RPMI8226 (cell line): Measurements from ENCODE around the gene NOP56.

Experiments used
- DNase-seq: peaks from one replicate; pipeline ENCODE4 v3.0.0-alpha.2; 2015

Gene NOP56

DNA sequence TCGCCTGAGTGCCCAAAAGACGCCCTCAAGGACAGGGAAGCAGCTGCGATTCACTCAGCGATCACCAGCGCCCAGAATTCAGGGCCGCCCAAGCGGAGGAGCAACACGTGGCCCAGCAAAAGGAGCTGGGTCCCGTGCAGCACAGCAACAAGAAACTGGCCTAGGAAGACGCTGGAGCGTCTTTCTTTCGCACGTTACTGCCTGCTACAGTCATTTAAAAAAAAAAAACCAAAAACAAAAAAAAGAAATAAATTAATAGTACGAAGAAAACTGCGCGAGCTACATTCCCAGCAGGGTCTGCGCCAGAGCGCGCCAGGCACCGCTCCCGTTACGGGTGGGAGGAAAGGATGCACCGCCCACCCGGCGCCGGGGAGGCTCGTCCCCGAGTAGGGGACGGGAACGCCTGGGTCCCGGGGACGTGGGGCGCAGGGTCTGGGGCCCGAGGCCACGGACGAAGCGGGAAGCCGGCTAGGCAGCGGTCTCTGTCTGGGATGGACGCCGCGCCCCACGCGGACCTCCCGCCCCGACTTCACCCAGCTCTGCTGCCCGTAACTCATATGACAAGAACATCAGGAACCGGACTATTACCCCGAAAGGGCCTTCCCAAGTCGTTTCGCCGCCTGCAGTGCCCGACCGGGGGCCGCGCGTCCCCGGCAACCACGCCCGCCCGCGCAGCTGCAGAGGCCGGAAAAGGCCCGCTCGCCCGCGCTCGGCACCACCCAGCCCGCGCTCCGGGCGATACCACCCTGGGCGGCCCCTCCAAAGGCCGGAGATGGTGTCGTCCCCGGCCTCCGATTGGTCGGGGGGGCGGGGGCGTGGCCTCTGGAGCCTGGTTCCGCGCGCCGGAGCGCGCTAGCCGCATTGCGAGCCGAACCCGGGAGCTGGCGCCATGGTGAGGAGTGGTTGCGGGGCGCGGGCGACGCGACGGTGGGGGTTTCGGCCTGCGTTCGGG, at the start of gene NOP56:
Gene NOP56, plus strand, starts transcription at position 861 of the 952 bp plus-strand sequence. Its CDS starts 29 bp downstream, at position 890.
- DNase-seq = peak; percentile 96

- DNase-seq = no peak
Observed at GRCh38 chr20:2602746-2603145, 49.7 kb upstream of the NOP56 start.

- no peak for DNase-seq
Observed at GRCh38 chr20:2603816-2604505, 48.5 kb upstream of the NOP56 start.

DNA sequence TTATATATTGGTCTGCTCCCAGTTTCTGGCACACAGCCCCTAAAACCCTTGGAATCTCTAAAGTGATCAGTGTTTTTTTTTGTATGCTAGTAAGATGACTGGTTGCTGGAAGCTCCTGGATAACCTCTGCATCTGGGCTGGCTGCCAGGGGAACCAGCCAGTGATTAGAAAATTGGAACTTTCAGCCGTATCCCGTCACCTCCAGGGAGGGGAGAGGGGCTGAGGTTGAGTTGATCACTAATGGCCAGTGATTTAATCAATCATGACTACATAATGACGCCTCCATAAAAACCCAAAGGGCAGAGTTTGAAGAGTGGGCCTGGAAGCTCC, 48.0 kb upstream of the NOP56 start:
- DNase-seq = no peak

GRCh38 chr20:2606507-2607006, 45.9 kb upstream of the NOP56 start:
- no peak for DNase-seq

DNA sequence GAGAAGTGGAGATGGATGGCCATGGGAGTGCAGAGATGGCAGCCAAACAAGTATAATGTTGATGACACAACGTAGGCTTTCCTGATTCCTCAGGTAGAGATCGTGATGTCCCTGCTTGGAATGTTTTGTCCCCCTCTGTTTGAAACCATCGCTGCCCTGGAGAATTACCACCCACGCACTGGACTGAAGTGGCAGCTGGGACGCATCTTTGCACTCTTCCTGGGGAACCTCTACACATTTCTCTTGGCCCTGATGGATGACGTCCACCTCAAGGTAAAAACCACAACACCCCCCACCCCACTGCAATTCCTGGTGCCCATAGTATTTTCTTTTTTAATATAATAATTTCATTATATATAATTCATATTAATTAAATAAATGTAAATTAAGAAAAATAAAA, 42.1 kb upstream of the NOP56 start:
- no peak for DNase-seq

DNA sequence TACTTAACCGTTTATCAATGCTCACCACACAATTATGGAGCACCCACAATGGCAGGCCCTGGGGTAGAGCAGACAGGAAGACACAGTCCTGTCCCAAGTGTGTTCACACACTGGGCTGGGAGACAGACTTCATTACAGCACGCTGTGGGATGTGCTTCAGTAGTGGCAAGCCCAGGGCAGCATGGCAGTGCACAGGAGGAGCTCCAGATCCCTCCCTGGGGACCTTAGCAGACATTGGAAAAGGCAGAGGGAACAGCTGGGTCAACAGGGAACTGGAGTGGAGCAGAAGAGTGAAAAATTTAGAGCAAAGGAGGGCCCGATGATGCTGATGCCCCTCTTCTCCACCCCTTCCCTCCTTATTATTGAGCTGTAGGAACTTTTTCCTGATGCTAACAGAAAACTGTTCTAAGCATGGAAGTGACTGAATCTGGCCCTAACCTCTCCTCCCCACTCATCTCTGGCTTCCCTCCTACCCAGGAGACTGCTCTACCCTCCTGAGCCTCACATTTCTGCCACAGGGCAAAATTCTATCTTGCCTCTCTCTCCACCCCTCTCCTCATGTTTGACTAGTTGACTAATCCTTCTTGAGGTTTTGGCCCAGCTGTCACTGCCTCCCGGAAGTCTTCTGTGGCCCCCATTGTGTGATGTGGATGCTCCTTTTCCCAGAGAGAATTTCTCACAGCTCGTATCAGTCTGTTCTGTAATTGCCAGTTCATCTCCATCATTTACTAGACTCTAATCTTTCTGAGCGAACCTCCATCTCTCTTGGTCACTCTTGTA, 41.3 kb upstream of the NOP56 start:
- DNase-seq = no peak

DNA sequence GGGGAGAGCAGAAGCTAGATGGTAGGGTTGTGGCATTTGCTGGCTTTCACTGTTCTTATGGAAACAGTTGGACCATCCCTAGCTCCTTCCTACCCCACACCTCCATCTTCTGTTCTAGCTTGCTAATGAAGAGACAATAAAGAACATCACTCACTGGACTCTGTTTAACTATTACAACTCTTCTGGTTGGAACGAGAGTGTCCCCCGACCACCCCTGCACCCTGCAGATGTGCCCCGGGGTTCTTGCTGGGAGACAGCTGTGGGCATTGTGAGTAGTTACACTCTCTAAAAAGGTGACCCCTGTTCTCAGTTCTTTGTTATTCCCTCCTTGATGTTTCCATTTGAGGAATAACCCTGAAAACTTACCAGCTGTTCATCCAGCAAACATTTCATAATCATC, 40.4 kb upstream of the NOP56 start:
- DNase-seq = no peak

- DNase-seq = no peak
Observed at GRCh38 chr20:2616634-2617033, 35.8 kb upstream of the NOP56 start.

DNA sequence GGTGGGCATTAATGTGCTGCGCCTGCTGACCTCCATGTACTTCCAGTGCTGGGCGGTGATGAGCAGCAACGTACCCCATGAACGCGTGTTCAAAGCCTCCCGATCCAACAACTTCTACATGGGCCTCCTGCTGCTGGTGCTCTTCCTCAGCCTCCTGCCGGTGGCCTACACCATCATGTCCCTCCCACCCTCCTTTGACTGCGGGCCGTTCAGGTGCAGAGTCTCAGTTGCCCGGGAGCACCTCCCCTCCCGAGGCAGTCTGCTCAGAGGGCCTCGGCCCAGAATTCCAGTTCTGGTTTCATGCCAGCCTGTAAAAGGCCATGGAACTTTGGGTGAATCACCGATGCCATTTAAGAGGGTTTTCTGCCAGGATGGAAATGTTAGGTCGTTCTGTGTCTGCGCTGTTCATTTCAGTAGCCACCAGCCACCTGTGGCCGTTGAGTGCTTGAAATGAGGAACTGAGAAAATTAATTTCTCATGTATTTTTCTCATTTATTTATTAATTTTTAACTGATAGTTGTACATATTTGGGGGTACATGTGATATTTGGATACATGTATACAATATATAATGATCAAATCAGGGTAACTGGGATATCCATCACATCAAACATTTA, 35.2 kb upstream of the NOP56 start:
- DNase-seq = peak; percentile 76

DNA sequence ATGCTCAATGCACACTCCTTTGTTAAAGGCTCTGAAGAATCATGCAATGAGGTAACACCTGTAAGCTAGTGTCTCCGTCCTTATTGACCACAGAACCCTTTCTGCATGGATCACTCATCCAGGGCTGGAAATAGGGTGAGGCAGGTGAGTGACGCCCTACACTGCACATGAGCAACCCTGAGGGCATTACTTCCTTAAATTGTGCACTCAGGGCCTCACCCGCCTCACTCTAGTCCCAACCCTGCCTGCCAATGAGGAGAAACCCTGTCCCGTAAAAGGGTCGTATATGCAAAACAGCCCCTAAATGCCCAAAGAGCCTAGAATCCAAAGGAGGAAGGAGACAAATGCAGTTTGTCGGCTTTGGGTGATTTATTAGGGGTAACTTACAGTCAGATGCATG, 33.6 kb upstream of the NOP56 start:
- DNase-seq = no peak

- no peak for DNase-seq
Observed at GRCh38 chr20:2619337-2619736, 33.1 kb upstream of the NOP56 start.

- DNase-seq = no peak
Observed at GRCh38 chr20:2619961-2620595, 32.4 kb upstream of the NOP56 start.

DNA sequence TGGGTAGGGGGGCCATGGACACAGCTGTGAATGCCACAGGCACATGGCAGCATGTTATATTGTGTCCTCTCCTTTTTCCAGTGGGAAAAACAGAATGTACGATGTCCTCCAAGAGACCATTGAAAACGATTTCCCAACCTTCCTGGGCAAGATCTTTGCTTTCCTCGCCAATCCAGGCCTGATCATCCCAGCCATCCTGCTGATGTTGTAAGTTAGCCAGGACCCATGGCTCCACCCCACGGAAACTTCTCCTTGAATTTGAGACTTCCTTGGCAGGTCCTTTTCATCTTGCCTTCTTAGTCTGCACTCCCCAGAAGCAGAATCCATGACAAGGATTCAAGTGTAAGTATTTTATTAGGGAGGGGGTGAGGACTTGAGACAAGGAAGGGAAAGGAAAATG, 28.2 kb upstream of the NOP56 start:
- no peak for DNase-seq

- DNase-seq = no peak
Observed at GRCh38 chr20:2625062-2625461, 27.4 kb upstream of the NOP56 start.

GRCh38 chr20:2626853-2627541, 25.4 kb upstream of the NOP56 start:
- DNase-seq = peak; percentile 39

DNA sequence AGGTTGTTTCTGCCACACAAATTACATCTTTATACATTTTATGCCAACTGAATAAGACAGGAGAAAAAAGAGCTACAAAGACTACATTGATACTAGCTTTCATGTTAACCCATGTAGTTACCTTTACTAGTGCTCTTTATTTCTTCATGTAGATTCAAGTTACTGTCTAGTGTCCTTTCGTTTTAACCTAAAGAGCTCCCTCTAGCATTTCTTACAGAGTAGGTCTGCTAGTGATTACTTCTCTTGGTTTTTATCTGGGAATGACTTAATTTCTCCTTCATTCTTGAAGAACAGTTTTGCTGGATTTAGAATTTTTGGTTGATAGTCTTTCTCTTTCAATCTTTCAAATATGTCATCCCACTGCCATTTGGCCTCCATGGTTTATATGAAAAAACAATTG, 21.2 kb upstream of the NOP56 start:
- no peak for DNase-seq

DNA sequence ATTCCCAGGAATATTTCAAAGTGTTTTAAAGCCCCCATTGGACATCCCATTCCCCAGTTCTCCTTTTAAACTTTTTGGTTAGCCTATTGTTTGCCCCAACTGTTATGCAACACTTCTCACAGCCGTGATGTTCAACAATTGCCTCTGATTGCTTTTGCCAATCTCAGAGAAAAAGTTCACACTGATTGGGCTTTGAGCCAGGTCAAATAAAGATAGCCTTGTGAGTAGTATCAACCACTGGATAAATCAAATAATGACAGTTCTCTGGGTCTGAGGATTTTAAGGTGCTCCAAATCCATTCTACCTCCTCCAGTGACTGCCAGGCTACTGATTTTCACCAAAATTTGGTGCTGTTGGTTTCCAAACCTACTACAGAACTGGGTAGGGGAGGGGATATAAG, 19.1 kb upstream of the NOP56 start:
- DNase-seq = no peak

DNA sequence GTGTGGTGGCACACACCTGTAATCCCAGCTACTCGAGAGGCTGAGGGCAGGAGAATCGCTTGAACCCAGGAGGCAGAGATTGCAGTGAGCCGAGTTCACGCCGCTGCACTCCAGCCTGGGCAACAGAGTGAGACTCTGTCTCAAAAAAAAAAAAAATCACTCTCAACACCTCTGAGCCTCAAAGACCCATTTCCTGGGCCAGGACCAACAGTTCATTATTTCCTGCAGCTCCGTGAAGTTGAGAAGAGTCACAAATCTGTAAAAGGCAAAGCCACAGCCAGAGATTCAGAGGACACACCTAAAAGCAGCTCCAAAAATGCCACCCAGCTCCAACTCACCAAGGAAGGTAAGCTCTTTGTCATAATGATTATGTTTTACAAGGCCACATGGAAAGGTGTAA, 15.2 kb upstream of the NOP56 start:
- no peak for DNase-seq

- no peak for DNase-seq
Observed at GRCh38 chr20:2640260-2640659, 12.2 kb upstream of the NOP56 start.

DNA sequence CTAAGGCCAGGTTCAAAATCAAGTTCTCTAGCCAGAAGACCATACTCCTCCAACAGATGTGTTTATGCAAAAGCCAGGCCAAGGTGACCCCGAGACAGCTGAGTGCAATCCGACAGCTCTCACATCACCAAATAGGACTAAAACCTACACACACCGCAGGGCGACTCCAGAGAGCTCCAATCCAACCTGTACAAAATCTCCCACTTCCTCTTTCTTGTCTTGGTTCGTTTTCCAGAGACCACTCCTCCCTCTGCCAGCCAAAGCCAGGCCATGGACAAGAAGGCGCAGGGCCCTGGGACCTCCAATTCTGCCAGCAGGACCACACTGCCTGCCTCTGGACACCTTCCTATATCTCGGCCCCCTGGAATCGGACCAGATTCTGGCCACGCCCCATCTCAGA, 11.5 kb upstream of the NOP56 start:
- no peak for DNase-seq

DNA sequence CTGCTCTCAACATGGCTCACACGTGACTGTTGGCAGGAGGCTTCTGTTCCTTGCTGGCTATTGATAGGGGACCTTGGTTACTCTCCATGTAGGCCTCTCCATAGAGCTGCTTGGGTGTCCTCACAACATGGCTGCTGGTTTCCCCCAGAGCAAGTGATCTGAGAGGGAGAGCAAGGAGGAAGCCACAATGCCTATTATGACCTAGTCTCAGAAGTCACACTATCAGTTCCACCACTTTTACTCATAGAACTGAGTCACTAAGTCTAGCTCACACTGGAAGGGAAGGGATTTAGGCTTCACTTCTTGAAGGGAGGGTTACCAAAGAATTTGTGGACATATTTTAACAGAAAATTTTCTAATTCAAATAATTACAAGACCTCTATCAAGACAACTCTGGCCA, 8.7 kb upstream of the NOP56 start:
- DNase-seq = no peak
